LoVo (cell line): Measurements from ENCODE around the gene RNF222.
"Not testable (repeated sequence)": the region's sequence is repeated elsewhere in the genome, so short reads cannot be mapped to it uniquely, and the experiment has no call there.

ENCODE experiments used
- DNase-seq: peaks from one replicate; pipeline ENCODE4 v3.0.0-alpha.2; 2016; ENCODE audit warnings: low spot score

The RNF222 gene

DNA sequence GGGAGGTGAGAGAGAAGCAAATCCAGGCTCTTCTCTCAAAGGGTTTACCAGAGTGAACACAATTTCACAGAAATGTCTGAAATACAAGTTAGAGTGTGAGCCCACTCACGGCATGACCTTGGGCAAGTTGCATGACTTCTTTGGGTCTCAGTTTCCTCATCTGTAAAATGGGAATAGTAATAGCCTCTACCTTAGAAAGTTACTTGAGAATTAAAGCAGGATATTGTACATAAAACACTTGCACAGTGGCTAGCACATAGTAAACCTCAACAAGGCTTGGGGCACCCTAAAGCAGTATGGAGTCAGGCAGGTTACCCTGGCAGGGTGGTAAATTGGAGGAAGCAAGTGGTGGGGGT lies 13.2 kb upstream of the RNF222 start:
- no peak for DNase-seq

DNA sequence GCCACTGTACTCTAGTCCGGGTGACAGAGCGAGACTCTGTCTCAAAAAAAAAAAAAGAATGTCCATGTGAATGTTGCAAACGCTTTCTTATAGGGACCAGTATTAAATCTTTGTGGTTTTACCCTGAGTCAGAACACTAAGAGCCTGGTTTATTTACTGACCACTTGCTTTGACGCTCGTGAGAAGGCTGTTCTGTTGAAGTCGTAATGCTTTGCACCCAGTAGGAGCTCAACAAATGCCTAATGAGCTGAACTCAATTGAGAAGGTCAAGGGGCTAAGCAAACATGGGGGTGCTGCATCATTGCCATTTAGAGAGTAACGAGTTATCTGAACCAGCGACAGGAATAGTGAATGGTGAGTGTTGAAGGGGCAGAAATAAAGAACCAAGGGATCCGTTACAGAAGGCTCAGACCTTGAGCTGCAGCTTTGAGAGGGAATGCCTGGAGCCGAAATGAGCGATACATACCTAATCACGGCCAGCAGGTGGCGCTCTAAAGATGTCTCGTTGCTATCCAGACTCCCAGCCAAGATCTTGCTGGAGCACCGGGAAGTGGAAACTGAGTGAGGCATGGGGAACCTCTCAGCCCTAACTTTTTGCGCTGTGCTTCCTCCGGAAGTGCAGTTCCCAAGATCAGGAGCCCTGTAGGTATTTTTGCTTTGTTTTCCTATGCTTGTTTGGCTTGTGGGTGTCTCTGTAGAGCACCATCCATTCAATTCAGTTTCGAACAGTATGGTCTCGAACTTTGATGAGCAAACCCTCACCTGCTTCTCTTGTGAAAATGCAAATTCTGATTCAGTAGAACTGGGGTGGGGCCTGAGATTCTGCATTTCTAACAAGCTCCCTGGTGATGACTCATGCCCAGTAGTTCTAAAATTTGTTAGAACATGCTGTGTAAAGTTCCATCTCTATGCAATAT lies 12.6 kb upstream of the RNF222 start:
- peak; percentile 91 for DNase-seq

DNA sequence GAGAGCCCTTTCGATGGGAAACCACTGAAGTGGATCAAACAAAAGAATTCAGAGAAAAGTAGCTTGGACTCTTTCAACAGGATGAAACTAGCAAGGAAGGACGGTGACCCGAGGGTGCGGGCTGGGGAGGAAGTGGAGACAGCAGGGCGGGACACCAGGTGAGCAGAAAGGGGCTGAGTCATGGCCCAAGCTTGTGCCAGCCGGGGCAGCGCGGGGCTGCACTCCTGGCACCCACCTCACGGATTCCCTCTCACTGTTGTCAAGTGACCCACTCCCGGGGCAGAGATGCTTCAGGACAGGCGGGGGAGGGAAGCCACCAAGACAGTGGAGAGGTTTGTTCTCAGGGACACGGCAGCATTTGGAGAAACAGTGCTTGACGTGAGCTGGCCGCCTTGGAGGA lies 10.7 kb upstream of the RNF222 start:
- peak; percentile 77 for DNase-seq

DNA sequence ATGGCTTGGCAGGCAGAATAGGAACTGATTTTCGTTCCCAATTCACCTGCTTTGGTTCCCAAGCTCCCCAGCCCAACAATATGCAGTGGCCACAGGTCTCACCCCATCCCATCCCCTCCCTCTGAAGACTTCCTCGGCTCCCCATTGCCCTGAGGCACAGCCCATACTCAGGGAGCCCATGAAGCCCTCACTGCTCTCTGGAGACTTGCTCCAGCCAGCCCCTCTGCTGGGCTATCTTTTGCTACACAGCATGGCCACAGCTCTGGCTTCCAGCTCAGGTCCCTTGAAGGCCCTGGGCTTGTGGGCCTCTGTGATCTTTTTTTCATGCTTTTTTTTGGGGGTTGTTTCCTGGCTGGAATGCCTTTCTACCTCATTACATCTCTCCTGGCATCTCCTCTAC lies 8.5 kb upstream of the RNF222 start:
- DNase-seq, result no peak

DNA sequence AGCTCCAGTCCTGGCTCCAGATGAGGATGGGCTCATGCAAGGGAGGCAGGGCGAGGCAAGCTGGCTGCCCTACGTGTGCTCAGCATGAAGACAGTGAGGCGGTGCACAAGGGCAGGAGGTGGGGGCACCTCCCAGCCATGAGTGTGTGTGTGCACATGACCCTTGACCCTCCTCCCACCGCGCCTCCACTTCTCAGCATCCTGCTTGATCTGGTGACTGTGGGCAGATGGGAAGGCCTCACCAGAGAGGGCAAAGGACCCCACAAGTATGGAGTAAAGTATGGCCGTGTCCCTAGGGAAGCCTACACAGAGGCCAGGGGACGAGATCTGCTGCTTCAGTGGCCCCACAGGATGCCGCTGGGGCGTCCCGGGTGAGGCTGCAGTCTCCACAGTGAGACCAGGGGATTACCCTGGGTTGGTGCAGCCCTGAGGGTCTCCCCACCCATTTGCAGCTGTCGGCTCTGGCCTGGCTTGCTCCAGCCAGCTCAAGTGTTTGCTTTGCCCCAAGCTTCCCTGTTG lies 7.9 kb upstream of the RNF222 start:
- DNase-seq, result no peak

DNA sequence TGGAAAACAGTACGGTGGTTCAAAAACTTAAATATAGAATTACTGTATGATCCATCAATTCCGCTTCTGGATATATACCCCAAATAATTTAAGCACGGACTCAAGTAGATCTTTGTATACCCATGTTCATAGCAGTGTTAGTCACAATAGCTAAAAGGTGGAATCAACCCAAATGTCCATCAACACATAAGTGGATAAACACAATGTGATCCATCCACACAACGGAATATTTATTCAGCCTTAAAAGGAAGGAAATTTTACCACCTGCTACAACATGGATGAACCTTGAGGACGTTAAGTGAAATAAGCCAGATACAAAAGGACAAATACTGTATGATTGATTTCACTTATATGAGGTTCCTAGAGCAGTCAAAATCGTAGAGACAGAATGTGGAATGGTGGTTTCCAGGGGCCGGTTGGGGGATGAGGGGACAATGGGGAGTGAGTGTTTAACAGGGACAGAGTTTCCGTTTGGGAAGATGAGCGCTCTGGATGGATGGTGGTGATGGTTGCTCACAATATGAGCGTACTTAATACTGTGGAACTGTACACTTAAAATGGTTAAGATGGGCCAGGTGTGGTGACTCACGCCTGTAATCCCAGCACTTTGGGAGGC lies 5.4 kb upstream of the RNF222 start:
- no peak for DNase-seq

DNA sequence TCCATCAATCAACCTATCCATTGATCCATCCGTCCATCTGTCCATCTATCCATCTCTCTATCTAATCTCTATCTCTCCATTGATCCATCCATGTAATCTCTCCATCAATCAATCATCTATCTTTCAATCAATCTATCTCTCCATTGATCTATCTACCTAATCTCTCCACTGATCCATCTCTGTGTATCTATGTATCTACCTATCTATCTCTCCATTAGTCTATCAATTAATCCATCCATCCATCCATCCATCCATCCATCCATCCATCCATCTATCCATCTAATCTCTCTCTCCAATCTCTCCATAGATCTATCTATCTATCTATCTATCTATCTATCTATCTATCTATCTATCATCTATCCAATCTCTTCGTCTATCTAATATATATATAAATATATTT lies 3.5 kb upstream of the RNF222 start:
- DNase-seq, result no peak

DNA sequence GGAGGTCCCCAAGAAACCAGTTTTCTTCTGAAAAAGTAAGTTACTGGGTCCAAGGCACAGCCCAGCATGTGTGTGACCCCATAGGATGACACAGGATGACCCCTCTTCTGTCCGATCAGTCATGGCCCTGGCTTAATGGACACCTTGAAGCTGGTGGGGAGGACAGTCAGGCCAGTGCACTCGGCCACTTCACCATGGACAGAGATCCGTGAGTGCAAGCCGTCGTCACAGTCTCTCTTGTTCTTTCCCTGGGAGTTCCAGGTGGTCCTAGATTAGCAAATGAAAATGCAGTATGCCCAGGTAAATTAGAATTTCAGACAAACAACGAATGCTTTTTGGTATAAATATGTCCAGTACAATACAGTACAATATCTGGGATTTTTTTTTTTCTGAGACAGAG lies 1.4 kb upstream of the RNF222 start:
- DNase-seq, result no peak

DNA sequence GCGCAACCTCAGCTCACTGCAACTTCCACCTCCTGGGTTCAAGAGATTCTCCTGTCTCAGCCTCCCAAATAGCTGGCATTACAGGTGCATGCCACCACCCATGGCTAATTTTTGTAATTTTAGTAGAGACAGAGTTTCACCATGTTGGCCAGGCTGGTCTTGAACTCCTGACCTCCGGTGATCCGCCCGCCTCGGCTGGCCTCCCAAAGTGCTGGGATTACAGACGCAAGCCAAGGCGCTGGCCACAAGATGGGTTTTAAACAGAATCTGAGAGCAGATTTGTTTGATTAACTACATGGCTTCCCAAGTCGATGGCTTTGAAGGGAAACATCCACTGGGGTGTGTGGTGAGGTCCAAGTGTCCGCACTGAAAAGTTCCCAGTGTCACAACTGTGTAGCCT lies 3.1 kb downstream of the RNF222 start:
- not testable (repeated sequence) for DNase-seq

DNA sequence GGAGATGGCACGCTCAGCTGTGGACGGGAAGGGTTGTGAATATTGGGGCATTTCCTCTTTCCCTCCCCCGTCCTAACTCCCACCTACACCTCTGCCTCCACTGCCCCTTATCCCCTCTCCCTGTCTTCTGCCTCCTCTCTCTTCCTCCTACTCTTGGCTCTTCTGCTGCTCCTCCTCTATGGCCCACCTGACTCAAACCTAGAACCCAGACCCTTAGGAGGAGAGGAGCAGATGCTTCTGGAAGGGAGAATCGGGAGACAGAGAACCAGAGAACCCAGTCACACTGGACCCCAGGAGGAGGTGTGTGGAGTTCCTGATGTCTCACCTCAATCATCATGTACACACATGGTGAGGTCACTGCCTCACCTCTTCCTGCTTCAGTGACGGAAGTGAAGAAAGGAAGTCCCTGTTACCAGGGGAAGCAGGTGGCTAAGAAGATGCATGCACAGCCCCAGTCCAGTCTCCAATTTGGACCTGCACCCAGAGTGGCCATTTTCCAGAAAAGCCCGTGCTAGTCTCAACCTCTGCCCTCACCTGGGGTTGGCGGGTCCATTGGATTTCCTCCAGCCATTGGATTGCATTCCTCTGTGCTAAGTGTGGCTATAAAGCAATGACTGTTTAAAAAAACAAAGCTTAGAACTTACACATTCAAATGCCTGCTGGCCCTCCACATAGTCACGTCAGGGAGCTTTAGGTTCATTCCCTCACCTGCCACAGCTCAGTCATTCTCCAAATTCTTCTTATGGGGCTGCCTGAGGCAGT lies 4.0 kb downstream of the RNF222 start:
- no peak for DNase-seq

DNA sequence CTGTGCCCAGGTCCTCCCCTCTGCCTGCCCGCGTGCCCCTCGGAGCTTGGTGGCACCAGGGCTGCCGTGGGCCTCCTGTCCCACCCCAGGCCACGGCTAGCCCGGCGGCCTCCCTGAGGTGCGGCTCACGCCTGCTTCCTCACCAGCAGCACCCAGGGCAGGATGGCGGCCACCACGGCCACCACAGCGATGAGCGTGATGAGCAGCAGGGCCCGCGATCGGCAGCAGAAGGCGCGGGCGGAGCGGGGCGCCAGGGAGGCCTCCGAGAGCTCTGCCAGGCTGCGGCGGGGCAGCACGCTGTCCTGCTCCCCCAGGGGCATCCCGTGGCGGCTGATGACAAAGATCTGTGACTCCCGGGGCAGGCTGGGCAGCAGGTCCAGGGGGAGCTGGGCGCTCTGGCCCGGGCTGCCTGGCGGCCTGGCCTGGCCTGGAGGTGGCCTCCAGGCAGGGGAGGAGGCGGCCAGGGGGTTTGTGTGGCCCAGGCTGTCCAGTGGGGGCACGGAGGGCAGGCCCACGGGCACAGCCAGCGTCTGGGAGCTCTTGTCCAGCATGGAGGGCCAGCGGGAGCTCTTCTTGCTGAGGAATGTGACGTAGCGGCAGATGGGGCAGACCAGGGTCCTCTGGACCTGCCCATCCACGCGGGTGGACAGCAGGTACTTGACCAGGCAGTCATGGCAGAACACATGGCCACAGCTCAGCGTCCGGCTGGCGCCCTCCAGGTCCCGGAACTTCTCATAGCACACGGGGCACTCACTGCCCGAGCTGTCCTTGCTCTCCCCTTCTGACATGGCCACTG lies 4.8 kb downstream of the RNF222 start:
- DNase-seq, result no peak

DNA sequence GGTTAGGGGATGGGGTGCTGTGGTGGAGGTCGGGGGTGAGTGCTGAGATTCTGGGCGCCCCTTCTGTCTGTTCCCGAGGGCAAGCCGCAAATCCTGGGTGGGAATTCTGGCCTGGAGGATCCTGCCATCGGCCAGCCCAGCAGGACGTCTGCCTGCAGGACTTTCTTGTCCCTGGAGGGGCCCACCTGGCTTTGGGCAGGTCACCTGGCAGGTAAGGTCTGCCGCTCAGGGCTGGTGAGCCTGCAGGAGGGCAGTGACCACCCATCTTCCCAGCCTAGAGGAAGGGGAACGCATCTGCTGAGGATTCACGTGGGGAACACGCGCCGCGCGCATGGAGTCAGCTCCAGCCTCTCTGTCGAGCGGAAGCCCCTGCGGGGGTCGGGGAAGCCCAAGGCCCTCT lies 5.4 kb downstream of the RNF222 start:
- DNase-seq, result no peak

DNA sequence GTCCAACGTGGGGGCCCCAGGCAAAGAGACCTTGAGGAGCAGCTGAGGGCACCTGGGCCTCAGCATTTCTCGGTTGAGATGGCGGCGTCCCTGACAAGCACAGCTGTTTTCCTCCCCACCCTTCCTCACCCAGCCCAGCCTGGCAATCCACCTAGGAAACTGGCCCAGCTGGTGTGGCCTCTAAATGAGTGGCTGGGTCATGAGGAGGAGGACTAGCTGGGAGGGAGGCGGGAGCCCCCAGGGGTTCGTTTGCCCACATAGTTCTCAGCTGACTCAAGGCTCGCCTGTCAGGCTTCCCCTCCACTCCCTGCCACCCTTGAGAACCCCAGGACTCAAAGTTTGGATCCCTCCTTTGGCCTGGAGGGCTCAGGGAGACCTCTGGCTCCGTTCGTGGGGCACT lies 5.9 kb downstream of the RNF222 start:
- no peak for DNase-seq

DNA sequence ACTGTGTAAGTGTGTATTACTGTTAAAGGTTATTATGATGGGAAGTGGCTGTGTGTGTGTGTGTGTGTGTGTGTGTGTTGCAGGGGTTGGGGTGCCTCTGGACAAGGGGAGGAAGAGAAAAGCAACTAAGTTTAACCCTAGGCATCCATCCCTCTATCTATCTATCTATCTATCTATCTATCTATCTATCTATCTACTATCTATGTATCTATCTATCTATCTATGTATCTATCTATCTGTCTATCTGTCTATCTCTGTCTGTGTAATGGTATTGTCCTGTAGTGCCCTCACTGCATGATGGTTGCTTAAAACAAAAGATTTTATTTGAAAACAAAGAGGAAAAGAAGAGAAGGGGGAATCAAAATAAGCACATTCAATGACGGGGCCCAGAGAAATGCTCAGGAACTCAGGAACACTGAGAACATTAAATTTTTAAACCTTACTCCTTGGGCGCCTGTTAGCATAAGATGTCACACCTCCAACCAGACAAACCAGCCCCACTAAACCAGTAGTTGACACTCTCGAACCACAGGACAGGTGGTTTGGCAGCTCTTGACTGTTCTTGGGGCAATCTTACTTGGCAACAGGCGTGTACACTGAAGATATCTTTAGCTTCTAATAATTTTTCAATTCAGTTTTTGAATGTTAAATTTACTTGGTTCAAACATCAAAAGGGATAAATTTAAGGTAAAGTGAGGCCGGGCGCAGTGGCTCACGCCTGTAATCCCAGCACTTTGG lies 9.5 kb downstream of the RNF222 start:
- DNase-seq, result no peak

DNA sequence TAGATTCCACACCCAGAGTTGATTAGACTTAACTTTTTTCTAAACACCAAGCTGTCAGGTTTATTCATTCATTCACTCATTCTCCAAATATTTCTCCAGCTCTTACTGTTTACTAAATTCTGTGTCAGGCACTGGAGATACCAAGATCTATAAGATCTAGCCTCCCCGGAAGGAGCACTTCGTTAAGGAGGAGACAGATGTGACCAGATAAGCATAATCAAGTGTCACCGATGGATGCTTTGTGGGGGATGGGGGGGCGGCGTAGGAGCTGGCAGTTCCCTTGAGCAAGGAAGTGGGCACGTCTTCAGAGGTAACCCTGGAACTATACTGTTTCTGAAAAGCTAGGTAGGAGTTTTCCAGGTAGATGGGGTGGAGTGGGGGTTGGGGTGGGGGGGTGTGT lies 10.8 kb downstream of the RNF222 start:
- DNase-seq, result no peak

DNA sequence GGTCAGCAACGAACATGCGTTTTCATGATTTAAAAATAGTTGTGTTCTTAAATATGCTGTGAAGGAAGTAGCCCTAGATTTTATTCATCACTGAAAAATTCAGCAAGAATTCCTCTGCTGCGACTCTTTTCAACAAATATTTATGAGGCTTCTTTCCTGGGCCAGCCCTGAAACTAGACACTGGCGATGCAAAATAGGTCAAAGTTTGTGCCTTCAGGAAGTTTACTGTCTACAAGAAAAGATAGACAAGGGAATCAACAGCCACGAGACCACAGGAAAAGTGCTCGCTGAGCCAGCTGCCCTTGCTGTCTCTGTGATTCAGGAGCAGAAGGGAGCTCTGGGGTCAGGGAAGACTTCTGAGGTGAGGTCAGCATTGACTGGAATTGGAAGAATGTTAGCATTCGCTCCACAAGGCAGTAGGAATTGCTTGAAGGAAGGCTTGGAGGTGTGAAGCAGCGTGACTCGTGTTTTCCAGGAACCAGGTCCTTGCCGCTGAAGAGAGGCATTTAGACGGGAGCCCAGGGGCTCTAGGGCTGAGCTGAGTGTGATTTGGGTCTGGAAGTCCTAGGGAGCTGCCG lies 12.7 kb downstream of the RNF222 start:
- DNase-seq, result peak; percentile 60

DNA sequence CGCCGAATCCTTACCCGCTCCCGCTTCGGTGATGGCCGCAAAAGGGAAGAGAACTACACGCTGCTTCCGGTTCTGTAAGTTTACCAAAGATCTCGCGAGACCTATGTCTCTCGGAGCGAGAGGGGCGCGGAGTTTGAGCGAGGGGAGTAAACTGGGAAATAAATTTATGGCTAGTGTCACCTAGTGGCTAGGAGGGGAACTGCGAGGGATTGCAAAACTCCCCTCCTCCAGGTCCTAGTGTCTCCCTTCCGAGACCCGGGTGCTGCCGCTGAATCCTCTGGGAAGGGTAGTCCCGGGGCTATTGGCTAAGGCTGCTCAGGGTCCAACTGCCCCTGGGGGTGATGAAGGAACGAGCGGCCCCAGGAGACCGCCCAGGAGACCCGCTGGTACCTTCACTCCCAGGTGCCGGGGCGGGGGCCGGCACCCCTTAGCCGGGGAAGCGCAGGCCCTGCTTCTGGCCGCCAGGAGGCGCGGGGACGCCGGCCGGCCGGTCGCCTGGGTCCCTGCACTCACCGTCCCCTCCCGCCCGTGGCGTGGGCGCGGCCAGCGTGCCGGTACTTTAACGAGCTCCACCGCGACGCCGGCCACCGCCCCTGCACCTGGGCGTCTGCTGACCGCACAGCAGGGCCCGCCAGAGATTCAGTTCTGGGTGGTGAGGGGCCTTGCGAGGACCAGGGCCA lies 14.3 kb downstream of the RNF222 start, which contains the start of gene RPL26:
Gene RPL26 (minus strand): TSS at position 51 of the 680 bp plus-strand sequence. CDS start 883 bp downstream, outside the sequence.
- DNase-seq, result peak; percentile 98

DNA sequence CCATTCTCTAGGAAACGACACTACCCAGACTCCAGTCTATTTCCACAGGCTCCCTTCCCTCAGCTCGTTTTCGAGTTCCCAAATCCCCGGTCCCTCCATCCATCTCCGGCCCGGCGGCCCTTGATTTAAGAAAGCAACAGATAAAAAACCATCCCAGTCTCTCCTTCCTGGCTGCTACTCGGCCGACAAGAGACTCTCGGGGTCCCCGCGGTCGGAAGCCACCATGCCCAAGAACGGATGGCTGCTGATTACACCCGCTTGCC lies 14.8 kb downstream of the RNF222 start:
- DNase-seq, result peak; percentile 18

DNA sequence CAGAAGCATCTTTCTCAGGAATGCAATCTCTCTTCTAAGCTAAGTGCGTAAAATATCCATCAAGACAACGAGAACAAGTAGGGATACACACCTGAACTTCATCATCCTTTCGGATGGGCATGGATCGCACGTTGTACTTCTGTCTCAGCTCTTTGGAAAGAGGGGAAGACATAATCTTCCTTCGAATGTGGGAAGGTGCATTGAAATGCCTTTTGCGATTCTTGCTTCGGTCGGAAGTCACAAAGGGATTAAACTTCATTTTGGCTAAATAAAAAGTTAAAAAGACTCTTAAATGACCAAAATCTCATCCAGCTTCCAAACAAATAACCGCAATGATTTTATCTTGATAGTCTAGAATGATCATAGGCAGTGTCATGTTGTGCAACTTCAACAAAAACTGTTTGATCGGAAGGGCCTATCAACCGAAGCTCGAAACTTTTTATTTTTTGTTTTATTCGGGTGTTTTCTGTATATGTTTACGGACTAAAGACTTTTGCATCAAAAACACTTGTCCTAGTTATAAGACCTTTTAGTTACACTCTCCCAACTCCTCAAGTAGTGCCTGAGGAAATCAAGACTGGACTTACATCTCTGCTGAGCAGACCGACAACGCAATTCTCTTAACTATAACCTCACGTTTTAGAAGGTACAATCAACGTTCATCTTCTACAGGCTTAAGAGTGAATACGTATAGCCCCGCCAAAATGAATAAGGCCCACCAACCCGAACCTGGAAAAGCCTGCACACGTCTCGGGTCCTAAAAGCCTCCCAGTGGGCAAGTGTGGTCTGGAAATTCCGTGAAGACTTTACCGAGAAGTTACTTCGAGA lies 15.4 kb downstream of the RNF222 start:
- DNase-seq, result peak; percentile 22
